Stimulated activated CD4-positive, alpha-beta T cell treated with anti-CD3 and anti-CD28 coated beads, Interleukin-4, amount 100 ng/mL, for 4 hours (primary cell): ENCODE measurements around the gene RAB20.
A peak's percentile ranks its signal among the peaks of the same experiment; 100 is the strongest.
"Not testable (repeated sequence)": the region's sequence is repeated elsewhere in the genome, so short reads cannot be mapped to it uniquely, and the experiment has no call there.

Experiments
- DNase-seq, 2 experiments: peaks; one replicate each; pipeline ENCODE4 v3.0.0-alpha.2; 2020

RAB20 gene

GRCh38 chr13:110575322-110576069 is 14.0 kb upstream of the RAB20 start:
- no peak for DNase-seq

GRCh38 chr13:110574161-110574560 is 12.6 kb upstream of the RAB20 start:
- no peak for DNase-seq

GRCh38 chr13:110572778-110573118 is 11.2 kb upstream of the RAB20 start:
- DNase-seq = no peak

- no peak for DNase-seq
Measured at GRCh38 chr13:110571896-110572777, 10.6 kb upstream of the RAB20 start.

GRCh38 chr13:110570886-110571285 is 9.4 kb upstream of the RAB20 start:
- DNase-seq = no peak

- not testable (repeated sequence) for DNase-seq
Measured at GRCh38 chr13:110569962-110570361, 8.4 kb upstream of the RAB20 start.

GRCh38 chr13:110568612-110569011 is 7.1 kb upstream of the RAB20 start:
- no peak for DNase-seq

GRCh38 chr13:110566171-110566570 is 4.6 kb upstream of the RAB20 start:
- no peak for DNase-seq

GRCh38 chr13:110565296-110565695 is 3.8 kb upstream of the RAB20 start:
- no peak for DNase-seq

GRCh38 chr13:110564472-110564985 is 3.0 kb upstream of the RAB20 start:
- DNase-seq = no peak

- DNase-seq = no peak
Measured at GRCh38 chr13:110563463-110563774, 1.9 kb upstream of the RAB20 start.

- DNase-seq = no peak
Measured at GRCh38 chr13:110562696-110563462, 1.4 kb upstream of the RAB20 start.

GRCh38 chr13:110562036-110562597 is 595 bp upstream of the RAB20 start:
- peak in 1 of 2 experiments; percentile 2 for DNase-seq

- DNase-seq = peak in 1 of 2 experiments; percentile 1
Measured at GRCh38 chr13:110560601-110561343, 750 bp downstream of the RAB20 start.

GRCh38 chr13:110559986-110560385 is 1.5 kb downstream of the RAB20 start:
- no peak for DNase-seq

GRCh38 chr13:110559429-110559943 is 2.0 kb downstream of the RAB20 start:
- no peak for DNase-seq

GRCh38 chr13:110557610-110558305 is 3.8 kb downstream of the RAB20 start:
- no peak for DNase-seq

GRCh38 chr13:110557082-110557481 is 4.4 kb downstream of the RAB20 start:
- DNase-seq = no peak

GRCh38 chr13:110556224-110556606 is 5.3 kb downstream of the RAB20 start:
- DNase-seq = no peak

- DNase-seq = no peak
Measured at GRCh38 chr13:110555601-110556223, 5.8 kb downstream of the RAB20 start.

- DNase-seq = no peak
Measured at GRCh38 chr13:110554946-110555345, 6.6 kb downstream of the RAB20 start.
